Aorta (tissue), 5 donors: ENCODE measurements around the gene RRP15. TPM values are rescaled to one million over a fixed set of nuclear protein-coding genes. Genes with fewer than 3 reads are reported as not detected.

ENCODE experiments used
- ATAC-seq: fragments of 200-7000 bp; cut with Tn5 transposase; one replicate; pipeline ENCODE4 v1.9.1; 2022; ENCODE audit warnings: moderate library complexity; ENCODE audit not compliant: low FRiP score
- DNase-seq, 2 donors: peaks; one replicate each; pipeline ENCODE4 v3.0.0-alpha.2; 2020
- H3K27ac ChIP-seq, 2 donors: one replicate each; pipeline ENCODE4 v1.5.1; 2013; ENCODE audit warnings: low read length in 2 of 2, mild to moderate bottlenecking in 2 of 2, moderate library complexity in 2 of 2, control low read depth in 1 of 2, inconsistent platforms in 1 of 2, low read depth in 1 of 2
- H3K27me3 ChIP-seq, 2 donors: one replicate each; pipeline ENCODE4 v1.6.1; 2013; ENCODE audit warnings: control low read depth in 1 of 2, low read length in 1 of 2, mild to moderate bottlenecking in 1 of 2, moderate library complexity in 1 of 2; ENCODE audit not compliant: insufficient read depth in 2 of 2, control insufficient read depth in 1 of 2
- H3K36me3 ChIP-seq, 2 donors: one replicate each; pipeline ENCODE4 v1.6.1; 2013; ENCODE audit warnings: control low read depth in 1 of 2, low read length in 1 of 2, mild to moderate bottlenecking in 1 of 2; ENCODE audit not compliant: insufficient read depth in 2 of 2, control insufficient read depth in 1 of 2
- H3K4me1 ChIP-seq, 2 donors: one replicate each; pipeline ENCODE4 v1.6.1; 2013; ENCODE audit warnings: low read length in 2 of 2, control low read depth in 1 of 2, mild to moderate bottlenecking in 1 of 2, moderate library complexity in 1 of 2; ENCODE audit not compliant: insufficient read depth in 2 of 2, control insufficient read depth in 1 of 2
- H3K4me3 ChIP-seq, 2 donors: one replicate each; pipeline ENCODE4 v1.5.1; 2013; ENCODE audit warnings: low read length in 2 of 2, control low read depth in 1 of 2, mild to moderate bottlenecking in 1 of 2
- H3K9me3 ChIP-seq: one replicate; pipeline ENCODE4 v1.6.1; 2013; ENCODE audit warnings: mild to moderate bottlenecking, low read length; ENCODE audit not compliant: control insufficient read depth
- WGBS, 2 donors: extraction: QIAGEN DNeasy Blood & Tissue Kit; methylation state at CpG; one replicate each; pipeline ENCODE4 v1.1.7; 2013; 5-methylcytosine and 5-hydroxymethylcytosine counted together
- intact Hi-C, 2 donors: fragments of 100-400 bp; cut with DNase I; formaldehyde crosslinking; loops; one replicate each; pipeline versions ENCODE4 v1.14.2 to v1.15.0; 2022
- polyA plus RNA-seq, 2 donors: library from polyadenylated mRNA; stranded (reverse); fragments of 200-250 nt; gene quantifications; one replicate each; pipeline ENCODE4 v1.2.3, GENCODE V29; 2013
- total RNA-seq, 2 donors: library from RNA; stranded (reverse); fragmentation: NEBNext Ultra II Directional; extraction: Animal tissue kit (Norgen Biotek cat#: 25700); gene quantifications; one replicate each; pipeline ENCODE4 v1.2.1, GENCODE V29; 2021
- donor health status: healthy with polysubstance abuse.
- donor health status: Bipolar disorder and iron deficiency.
- donor health status: DM: no; HTN: no; CAD: no.
- donor health status: DM: no; HTN: no; CAD: no.
- donor health status: DM: yes; HTN: yes; CAD: no.

RRP15 gene
- total and polyA plus RNA-seq, 4 donors = 2.0 to 19.9 (median 9.9) TPM

- H3K4me1 ChIP-seq = peaks cover 0 to 2% of the 10 kb centered on the region in 2 donors
- H3K4me3 ChIP-seq = peak overlapping the region; percentile 90 to 92
- no peaks in the 10 kb centered on the region for H3K36me3 ChIP-seq
- ATAC-seq = no peak
- DNase-seq = no peak
- WGBS, 2 donors = 2 to 3% methylated on average over 9 of the region's 9 CpGs
- intact Hi-C loops = loop anchor here (5.0 to 10.0 kb wide), 10 partner anchors 114 to 957 kb away; partner anchors contain the start of gene LYPLAL1 (in 1 of the 2)
- H3K27me3 ChIP-seq = no peaks in the 10 kb centered on the region
- H3K9me3 ChIP-seq = no peaks in the 10 kb centered on the region
- peak overlapping the region; percentile 92 to 98 for H3K27ac ChIP-seq
Measured at GRCh38 chr1:218347723-218348627, 62.9 kb downstream of the RRP15 start.

GRCh38 chr1:218348628-218349071 is 63.6 kb downstream of the RRP15 start:
- no peaks in the 10 kb centered on the region for H3K36me3 ChIP-seq
- no peaks in the 10 kb centered on the region for H3K9me3 ChIP-seq
- intact Hi-C loops = loop anchor here (5.0 to 10.0 kb wide), 10 partner anchors 114 to 956 kb away; partner anchors contain the start of gene LYPLAL1 (in 1 of the 2)
- peak overlapping the region; percentile 90 to 92 for H3K4me3 ChIP-seq
- H3K27me3 ChIP-seq = no peaks in the 10 kb centered on the region
- H3K27ac ChIP-seq = peak overlapping the region; percentile 22 to 45
- ATAC-seq = no peak
- DNase-seq = no peak
- H3K4me1 ChIP-seq = peaks cover 0 to 2% of the 10 kb centered on the region in 2 donors
- WGBS, 2 donors = 6 to 8% methylated on average over 3 of the region's 3 CpGs

DNA sequence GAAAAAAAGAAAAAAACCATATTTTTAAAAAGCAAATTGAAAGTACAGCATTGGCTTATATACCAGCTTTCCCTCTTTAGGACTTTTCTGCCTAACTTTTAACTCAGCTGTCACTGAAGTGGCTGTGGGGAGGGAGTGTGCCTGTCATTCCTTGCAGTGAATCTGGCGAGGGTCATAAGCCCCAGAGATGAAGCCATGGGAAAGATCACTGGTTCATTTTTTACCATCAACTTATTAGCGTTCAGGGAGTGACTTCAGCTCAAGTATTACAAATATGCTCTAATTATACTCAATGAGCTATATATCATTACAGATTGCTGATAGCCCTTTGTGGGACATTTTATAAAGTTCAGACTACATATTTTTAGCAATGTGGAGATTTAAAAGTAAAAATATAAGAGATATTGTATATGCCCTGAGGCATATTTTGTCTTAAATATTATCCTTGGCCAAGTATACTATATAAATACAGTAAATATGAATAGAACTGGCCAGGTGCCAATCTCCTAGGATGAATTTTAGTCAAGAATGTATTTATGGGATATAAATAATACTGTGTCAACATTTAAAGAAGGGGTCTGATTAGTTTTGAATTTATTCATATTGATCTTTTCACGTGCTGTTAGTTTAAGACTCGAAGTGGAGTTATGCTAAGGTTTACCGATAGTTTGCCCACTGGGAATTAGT is 64.4 kb downstream of the RRP15 start:
- peak overlapping the region; percentile 19 to 92 for H3K4me3 ChIP-seq
- ATAC-seq (no peak), DNase-seq (no peak)
- no peaks in the 10 kb centered on the region for H3K9me3 ChIP-seq
- WGBS, 2 donors = 3 to 6% methylated on average over 5 of the region's 5 CpGs
- no peaks in the 10 kb centered on the region for H3K27me3 ChIP-seq
- H3K36me3 ChIP-seq = no peaks in the 10 kb centered on the region
- intact Hi-C loops = loop anchor here (5.0 to 10.0 kb wide), 10 partner anchors 113 to 955 kb away; partner anchors contain the start of gene LYPLAL1 (in 1 of the 2)
- H3K4me1 ChIP-seq = peaks cover 0 to 2% of the 10 kb centered on the region in 2 donors
- peak overlapping the region in 1 of 2 donors; percentile 61 for H3K27ac ChIP-seq

DNA sequence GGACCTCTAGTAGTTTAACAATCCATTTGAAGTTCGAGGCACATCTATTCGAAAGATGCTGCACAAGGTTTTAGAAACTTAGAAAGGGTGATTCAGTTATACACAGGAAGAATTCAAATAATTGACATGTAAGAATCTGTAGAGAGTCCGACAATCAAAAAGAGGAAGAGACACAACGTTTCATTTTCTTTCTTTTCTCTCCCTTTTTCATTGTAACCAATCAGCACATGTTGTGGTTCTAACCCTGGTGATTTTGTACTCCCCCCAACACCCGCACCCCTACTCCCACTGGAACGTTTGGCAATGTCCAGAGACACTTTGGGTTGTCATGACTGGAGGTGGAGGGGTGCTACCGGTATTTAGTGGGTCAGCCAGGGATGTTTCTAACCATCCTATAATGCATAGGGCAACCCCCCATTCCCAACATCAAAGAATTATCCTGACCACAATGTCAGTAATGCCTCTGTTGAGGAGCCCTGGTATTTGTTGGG is 65.0 kb downstream of the RRP15 start:
- 3% methylated on average over 7 of the region's 7 CpGs for WGBS, 2 donors
- intact Hi-C loops = no loop called here
- Histone ChIP-seq H3K36me3 (no peaks in the 10 kb centered on the region), H3K9me3 (no peaks in the 10 kb centered on the region), H3K27me3 (no peaks in the 10 kb centered on the region), H3K4me1 (no peaks in the 10 kb centered on the region), H3K27ac (peak overlapping the region; percentile 1 to 53), H3K4me3 (peak overlapping the region; percentile 4 to 37)
- ATAC-seq (no peak), DNase-seq (no peak)

DNA sequence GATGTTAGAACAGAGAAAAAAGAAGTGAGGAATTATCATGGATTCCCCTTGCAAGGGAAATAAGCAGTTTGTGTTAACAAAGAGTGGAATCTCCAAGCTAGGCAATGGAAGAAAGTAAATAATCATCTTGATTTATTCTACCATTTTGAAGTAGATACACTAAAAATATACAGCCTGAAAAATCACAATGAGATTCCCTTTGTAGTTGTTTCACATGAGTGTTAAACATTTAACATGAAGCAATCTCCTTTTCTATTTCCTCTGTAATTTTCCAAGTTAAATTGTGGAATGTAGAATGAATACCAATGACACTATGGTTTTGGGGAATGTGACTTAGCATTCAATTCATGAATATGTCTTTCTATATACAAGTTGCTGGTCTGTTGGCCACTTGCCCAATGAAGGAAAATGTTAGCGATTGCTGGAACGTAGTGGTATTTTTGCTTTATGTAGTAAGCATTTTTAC is 65.7 kb downstream of the RRP15 start:
- no peak for ATAC-seq
- intact Hi-C loops = no loop called here
- no peaks in the 10 kb centered on the region for H3K27me3 ChIP-seq
- DNase-seq = no peak
- peak overlapping the region; percentile 30 to 43 for H3K4me3 ChIP-seq
- no peaks in the 10 kb centered on the region for H3K36me3 ChIP-seq
- no peaks in the 10 kb centered on the region for H3K9me3 ChIP-seq
- peak overlapping the region in 1 of 2 donors; percentile 38 for H3K27ac ChIP-seq
- no peaks in the 10 kb centered on the region for H3K4me1 ChIP-seq
- 1% methylated on average over 2 of the region's 2 CpGs for WGBS, 2 donors

GRCh38 chr1:218351391-218352074 is 66.4 kb downstream of the RRP15 start:
- Histone ChIP-seq H3K36me3 (no peaks in the 10 kb centered on the region), H3K27me3 (no peaks in the 10 kb centered on the region), H3K27ac (peak overlapping the region in 1 of 2 donors; percentile 30), H3K4me3 (peak overlapping the region; percentile 30 to 43), H3K4me1 (no peaks in the 10 kb centered on the region), H3K9me3 (no peaks in the 10 kb centered on the region)
- ATAC-seq = peak; percentile 72
- DNase-seq = peak; percentile 60 to 75
- WGBS, 2 donors = 1 to 4% methylated on average over 10 of the region's 10 CpGs
- intact Hi-C loops = no loop called here

- Histone ChIP-seq H3K4me1 (no peaks in the 10 kb centered on the region), H3K36me3 (no peaks in the 10 kb centered on the region), H3K27ac (peak overlapping the region in 1 of 2 donors; percentile 41), H3K9me3 (no peaks in the 10 kb centered on the region), H3K27me3 (no peaks in the 10 kb centered on the region), H3K4me3 (no peak overlapping the region)
- 54% methylated on average over 8 of the region's 8 CpGs for WGBS, 2 donors
- ATAC-seq (no peak), DNase-seq (no peak)
- intact Hi-C loops = no loop called here
Measured at GRCh38 chr1:218352075-218352438, 67.0 kb downstream of the RRP15 start.

DNA sequence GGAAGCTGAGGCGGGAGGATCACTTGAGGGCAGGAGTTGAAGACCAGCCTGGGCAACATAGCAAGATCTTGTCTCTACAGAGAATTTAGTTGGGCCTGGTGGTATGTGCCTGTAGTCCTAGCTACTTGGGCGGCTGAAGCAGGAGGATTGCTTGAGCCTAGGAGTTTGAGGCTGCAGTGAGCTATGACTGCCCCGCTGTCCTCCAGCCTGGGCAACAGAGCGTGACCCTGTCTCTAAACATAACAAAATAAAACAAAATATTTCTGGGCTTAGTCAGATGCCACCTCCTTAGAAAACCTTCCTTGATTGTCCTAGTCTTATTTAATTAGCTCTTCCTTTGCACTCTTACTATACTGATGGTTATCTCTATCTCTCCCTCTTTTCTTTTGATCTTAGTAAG is 68.6 kb downstream of the RRP15 start:
- Histone ChIP-seq H3K27ac (no peak overlapping the region), H3K4me3 (no peak overlapping the region), H3K36me3 (no peaks in the 10 kb centered on the region), H3K4me1 (no peaks in the 10 kb centered on the region), H3K27me3 (no peaks in the 10 kb centered on the region), H3K9me3 (no peaks in the 10 kb centered on the region)
- no peak for ATAC-seq
- intact Hi-C loops = no loop called here
- no peak for DNase-seq
- 82 to 86% methylated on average over 4 of the region's 4 CpGs for WGBS, 2 donors
